SK-N-SH (cell line): ENCODE measurements around the gene ENTPD2. TPM values are rescaled to one million over a fixed set of nuclear protein-coding genes. Genes with fewer than 3 reads are reported as not detected.

Experiments
- CTCF ChIA-PET: fragments of 300-600, 350-600 bp; formaldehyde crosslinking; extraction: SDS; loops from one replicate; lab custom pipeline; 2021; lab: Yijun Ruan, JAX
- POLR2A ChIA-PET: fragments of 350-600 bp; sonication (Branson Sonifier 250); formaldehyde crosslinking; extraction: SDS; loops from one replicate; lab custom pipeline; 2020; ENCODE audit warnings: antibody characterized with exemption, inconsistent platforms; lab: Yijun Ruan, JAX
- DNase-seq: peaks from one replicate; pipeline ENCODE4 v3.0.0; 2012
- H2AFZ ChIP-seq: fragments of 200-600 bp; sonication (generic); 2 replicates; pipeline ENCODE4 v1.8.1; 2016; ENCODE audit warnings: antibody characterized with exemption, mild to moderate bottlenecking, low read depth
- H3F3A ChIP-seq: fragments of 200-600 bp; sonication (generic); replicated peaks from 2 replicates; pipeline ENCODE3; 2016; ENCODE audit warnings: antibody characterized with exemption, mild to moderate bottlenecking; ENCODE audit not compliant: insufficient read depth
- H3K27ac ChIP-seq, 2 experiments: fragments of 200-500 bp in 1 of 2; fragments of 200-600 bp in 1 of 2; sonication (Bioruptor generic) in 1 of 2; sonication (generic), shearing (Covaris generic) in 1 of 2; 2 replicates each; pipeline versions ENCODE4 v1.5.1 to v1.6.1; 2014 to 2016; ENCODE audit warnings: low read depth in 2 of 2, inconsistent platforms in 1 of 2, low read length in 1 of 2, mild to moderate bottlenecking in 1 of 2, mixed read lengths in 1 of 2
- H3K27me3 ChIP-seq: fragments of 200-600 bp; sonication (generic), shearing (Covaris generic); 2 replicates; pipeline ENCODE4 v1.6.1; 2016; ENCODE audit warnings: mixed run types; ENCODE audit not compliant: insufficient read depth
- H3K36me3 ChIP-seq, 2 experiments: fragments of 200-500 bp in 1 of 2; fragments of 200-600 bp in 1 of 2; sonication (Bioruptor generic) in 1 of 2; sonication (generic) in 1 of 2; replicated peaks in 1 of 2; 2 replicates each; pipeline versions ENCODE3 to v1.5.1; 2014 to 2016; ENCODE audit warnings: low read length in 1 of 2, mild to moderate bottlenecking in 1 of 2; ENCODE audit not compliant: insufficient read depth in 2 of 2, control insufficient read depth in 1 of 2
- H3K4me1 ChIP-seq, 2 experiments: fragments of 200-500 bp in 1 of 2; fragments of 200-600 bp in 1 of 2; sonication (Bioruptor generic) in 1 of 2; sonication (generic), shearing (Covaris generic) in 1 of 2; 2 replicates each; pipeline versions ENCODE4 v1.5.1 to v1.6.1; 2014 to 2016; ENCODE audit warnings: low read depth in 1 of 2, low read length in 1 of 2, mixed run types in 1 of 2; ENCODE audit not compliant: insufficient read depth in 2 of 2, control insufficient read depth in 1 of 2
- H3K4me2 ChIP-seq: fragments of 200-600 bp; sonication (generic), shearing (Covaris generic); 2 replicates; pipeline ENCODE4 v1.6.1; 2017; ENCODE audit warnings: mixed run types
- H3K4me3 ChIP-seq, 2 experiments: fragments of 200-500 bp in 1 of 2; fragments of 200-600 bp in 1 of 2; sonication (Bioruptor generic) in 1 of 2; sonication (generic), shearing (Covaris generic) in 1 of 2; 2 replicates each; pipeline versions ENCODE4 v1.5.1 to v1.8.1; 2014 to 2016; ENCODE audit warnings: low read depth in 2 of 2, inconsistent platforms in 1 of 2, low read length in 1 of 2, mild to moderate bottlenecking in 1 of 2, mixed read lengths in 1 of 2, moderate library complexity in 1 of 2
- H3K79me2 ChIP-seq: fragments of 200-600 bp; sonication (generic); 2 replicates; pipeline ENCODE4 v1.8.1; 2017; ENCODE audit warnings: mild to moderate bottlenecking; ENCODE audit not compliant: insufficient read depth
- H3K9ac ChIP-seq: fragments of 200-600 bp; sonication (generic); 2 replicates; pipeline ENCODE4 v1.6.1; 2017; ENCODE audit warnings: mixed run types
- H3K9me2 ChIP-seq: fragments of 200-600 bp; sonication (generic); 2 replicates; pipeline ENCODE4 v1.6.1; 2017; ENCODE audit warnings: mixed run types
- H3K9me3 ChIP-seq: fragments of 200-600 bp; sonication (generic); 2 replicates; pipeline ENCODE4 v1.6.1; 2017; ENCODE audit warnings: mixed run types, mild to moderate bottlenecking, moderate library complexity
- H4K20me1 ChIP-seq: fragments of 200-600 bp; sonication (generic); 2 replicates; pipeline ENCODE4 v1.6.1; 2017; ENCODE audit warnings: mild to moderate bottlenecking, mixed run types; ENCODE audit not compliant: insufficient read depth
- CTCF ChIP-seq: fragments of 200-600 bp; sonication (generic); IDR thresholded peaks from 2 replicates; pipeline ENCODE4 v1.6.1; 2017; ENCODE audit warnings: antibody characterized with exemption, mild to moderate bottlenecking, moderate library complexity
- EP300 ChIP-seq, 2 experiments: IDR thresholded peaks; 2 replicates each; pipeline versions ENCODE4 v1.4.0 to v1.6.1; 2012; ENCODE audit warnings: borderline replicate concordance in 1 of 2, low read depth in 1 of 2, low read length in 1 of 2
- FOSL2 ChIP-seq: IDR thresholded peaks from 2 replicates; pipeline ENCODE4 v1.4.0; 2012; ENCODE audit warnings: low read depth, mild to moderate bottlenecking, moderate library complexity, borderline replicate concordance
- FOXJ3 ChIP-seq: sonication (generic); formaldehyde crosslinking; IDR thresholded peaks from 2 replicates; pipeline ENCODE4 v1.5.1; 2020; ENCODE audit warnings: mild to moderate bottlenecking, missing genetic modification reagents
- GABPA ChIP-seq: IDR thresholded peaks from 2 replicates; pipeline ENCODE4 v1.4.0; 2012; ENCODE audit warnings: low read depth, mild to moderate bottlenecking
- GATA2 ChIP-seq: sonication (generic); formaldehyde crosslinking; IDR thresholded peaks from 2 replicates; pipeline ENCODE4 v1.5.0; 2020; ENCODE audit warnings: mild to moderate bottlenecking, missing genetic modification reagents
- IRF3 ChIP-seq: fragments of 150-350 bp; IDR thresholded peaks from 2 replicates; pipeline ENCODE4 v1.6.1; 2016; ENCODE audit warnings: mild to moderate bottlenecking, low read depth, low read length
- JUND ChIP-seq: IDR thresholded peaks from 2 replicates; pipeline ENCODE4 v1.4.0; 2012
- MEF2A ChIP-seq: IDR thresholded peaks from 2 replicates; pipeline ENCODE4 v1.4.0; 2012; ENCODE audit warnings: low read depth, borderline replicate concordance
- NFIC ChIP-seq: IDR thresholded peaks from 2 replicates; pipeline ENCODE4 v1.4.0; 2012; ENCODE audit warnings: borderline replicate concordance
- PBX3 ChIP-seq: IDR thresholded peaks from 2 replicates; pipeline ENCODE4; 2012
- REST ChIP-seq: IDR thresholded peaks from 2 replicates; pipeline ENCODE4 v1.6.1; 2012; ENCODE audit warnings: mild to moderate bottlenecking, low read depth, low read length, moderate library complexity
- RXRA ChIP-seq: IDR thresholded peaks from 2 replicates; pipeline ENCODE4 v1.4.0; 2012; ENCODE audit warnings: low read depth, mild to moderate bottlenecking, borderline replicate concordance
- SIN3A ChIP-seq: IDR thresholded peaks from 2 replicates; pipeline ENCODE4 v1.6.1; 2012; ENCODE audit warnings: low read depth, mild to moderate bottlenecking, low read length, moderate library complexity, borderline replicate concordance
- SMC3 ChIP-seq: IDR thresholded peaks from 2 replicates; pipeline ENCODE4 v1.6.1; 2012; ENCODE audit warnings: low read depth, low read length, improper control_type of control experiment
- TEAD4 ChIP-seq: IDR thresholded peaks from 2 replicates; pipeline ENCODE4 v1.4.0; 2012; ENCODE audit warnings: mild to moderate bottlenecking, borderline replicate concordance; ENCODE audit not compliant: insufficient read depth
- WGBS: methylation state at CpG from one replicate; pipeline ENCODE4 v1.1.6; 2017; ENCODE audit warnings: low lambda C conversion rate; 5-methylcytosine and 5-hydroxymethylcytosine counted together
- polyA plus RNA-seq, 3 experiments: library from polyadenylated mRNA; depleted of rRNA; stranded (reverse); fragments of >200 nt; gene quantifications; 2 replicates each; pipeline ENCODE4 v1.2.3, GENCODE V29; 2012

ENTPD2 gene
- polyA plus RNA-seq, 1 of the 3 experiments (the other 2 are of a cell fraction), result not detected

- Histone ChIP-seq H3K27me3 (no peaks in the 10 kb centered on the region), H4K20me1 (no peaks in the 10 kb centered on the region), H3K79me2 (no peaks in the 10 kb centered on the region), H3K4me3 (no peak overlapping the region), H3K27ac (no peak overlapping the region), H3K9me2 (no peaks in the 10 kb centered on the region), H3K9ac (no peak overlapping the region), H3K4me1 (peaks cover 0 to 21% of the 10 kb centered on the region in 2 experiments; a peak in 1 of 4 replicates), H3K4me2 (no peak overlapping the region), H3K36me3 (peaks cover 3 to 4% of the 10 kb centered on the region in 2 experiments), H2AFZ (no peak overlapping the region), H3F3A (peaks cover 13% of the 10 kb centered on the region), H3K9me3 (no peaks in the 10 kb centered on the region)
- no peak for DNase-seq
- TF ChIP-seq IRF3 (no peak), FOSL2 (no peak), FOXJ3 (CRISPR knock-in tag) (no peak), REST (no peak), JUND (no peak), GABPA (no peak), GATA2 (CRISPR knock-in tag) (no peak), TEAD4 (no peak), SMC3 (no peak), CTCF (no peak), NFIC (no peak), PBX3 (no peak), MEF2A (no peak), SIN3A (no peak), EP300 (IDR thresholded peaks at IDR 0.05; ENCODE audit: borderline replicate concordance in 1 of 2, low read depth in 1 of 2, low read length in 1 of 2) (no peak), RXRA (no peak)
- ChIA-PET POLR2A (no interaction called here), CTCF (interaction anchor here (2.1 to 3.5 kb wide), 4 partner anchors 11 to 40 kb away, joined by 7 to 14 read pairs (median 10); no protein-coding TSS in a partner anchor)
- WGBS, result 88% methylated on average over 12 of the region's 12 CpGs
Observed at GRCh38 chr9:137075275-137075775, 21.5 kb upstream of the ENTPD2 start.
